Neural progenitor cell (in vitro differentiated cells): ENCODE measurements around the gene ARFGAP1. TPM values are rescaled to one million over a fixed set of nuclear protein-coding genes. Genes with fewer than 3 reads are reported as not detected.

Experiments
- DNase-seq: peaks from one replicate; pipeline ENCODE4 v3.0.0-alpha.2; 2016; ENCODE audit warnings: low spot score
- H2AFZ ChIP-seq: fragments of 200-600 bp; sonication (generic); replicated peaks from 2 replicates; pipeline ENCODE4 v1.6.1; 2016; ENCODE audit warnings: antibody characterized with exemption
- H3F3A ChIP-seq: fragments of 200-600 bp; sonication (generic); 2 replicates; pipeline ENCODE4 v1.6.1; 2016; ENCODE audit warnings: antibody characterized with exemption, low read depth
- H3K27ac ChIP-seq: fragments of 200-600 bp; sonication (generic); 2 replicates; pipeline ENCODE4 v1.5.1; 2016; ENCODE audit warnings: mild to moderate bottlenecking
- H3K27me3 ChIP-seq: fragments of 200-600 bp; sonication (generic); 2 replicates; pipeline ENCODE4 v1.6.1; 2016; ENCODE audit warnings: mild to moderate bottlenecking, moderate library complexity
- H3K36me3 ChIP-seq: fragments of 200-600 bp; sonication (generic); 2 replicates; pipeline ENCODE4 v1.5.1; 2016
- H3K4me1 ChIP-seq: fragments of 200-600 bp; sonication (generic); 2 replicates; pipeline ENCODE4 v1.6.1; 2016; ENCODE audit warnings: mixed run types
- H3K4me2 ChIP-seq: fragments of 200-600 bp; sonication (generic); 2 replicates; pipeline ENCODE4 v1.6.1; 2016
- H3K4me3 ChIP-seq: fragments of 200-600 bp; sonication (generic); 2 replicates; pipeline ENCODE4 v1.5.1; 2016
- H3K79me2 ChIP-seq: fragments of 200-600 bp; sonication (generic); 2 replicates; pipeline ENCODE4 v1.6.1; 2016; ENCODE audit warnings: low read depth
- H3K9ac ChIP-seq: fragments of 200-600 bp; sonication (generic); 2 replicates; pipeline ENCODE4 v1.6.1; 2016
- H3K9me3 ChIP-seq: fragments of 200-600 bp; sonication (generic); 2 replicates; pipeline ENCODE4 v1.5.1; 2016; ENCODE audit warnings: low read depth
- H4K20me1 ChIP-seq: fragments of 200-600 bp; sonication (generic); 2 replicates; pipeline ENCODE4 v1.6.1; 2016; ENCODE audit warnings: low read depth
- H3K27ac Mint-ChIP-seq: 3 replicates; pipeline ENCODE4 v1.8.0; 2021; ENCODE audit warnings: mixed read lengths
- H3K27me3 Mint-ChIP-seq: 2 replicates; pipeline ENCODE4 v1.8.0; 2022; ENCODE audit warnings: low read depth, mild to moderate bottlenecking, inconsistent platforms, moderate library complexity, mixed read lengths; ENCODE audit not compliant: insufficient read depth
- H3K36me3 Mint-ChIP-seq: 3 replicates; pipeline ENCODE4 v1.8.0; 2021; ENCODE audit warnings: mixed read lengths
- H3K4me1 Mint-ChIP-seq: 3 replicates; pipeline ENCODE4 v1.8.0; 2021; ENCODE audit warnings: mixed read lengths
- H3K4me3 Mint-ChIP-seq: 3 replicates; pipeline ENCODE4 v1.8.0; 2021; ENCODE audit warnings: mild to moderate bottlenecking, moderate library complexity, mixed read lengths
- H3K9me3 Mint-ChIP-seq: 3 replicates; pipeline ENCODE4 v1.8.0; 2020; ENCODE audit warnings: mixed read lengths
- EZH2 ChIP-seq: fragments of 200-600 bp; sonication (generic); IDR thresholded peaks from 2 replicates; pipeline ENCODE4 v1.6.1; 2017; ENCODE audit warnings: antibody characterized with exemption, mild to moderate bottlenecking, moderate library complexity
- EZH2phosphoT487 ChIP-seq: fragments of 200-600 bp; sonication (generic); IDR thresholded peaks from 2 replicates; pipeline ENCODE4 v1.6.1; 2017; ENCODE audit warnings: antibody characterized with exemption
- total RNA-seq: library from RNA; depleted of rRNA; stranded (reverse); fragments of >200 nt; gene quantifications from 2 replicates; pipeline ENCODE4 v1.2.3, GENCODE V29; 2015; ENCODE audit warnings: low replicate concordance
- TF ChIP-seq, protein P1 (sequence below): fragments of 200-600 bp; sonication (generic); IDR thresholded peaks from 2 replicates; pipeline ENCODE4 v1.5.1; 2017; ENCODE audit warnings: antibody characterized with exemption, mild to moderate bottlenecking

The ARFGAP1 gene
- total RNA-seq, 1 donor from 2014 or later = 43.7 TPM

DNA sequence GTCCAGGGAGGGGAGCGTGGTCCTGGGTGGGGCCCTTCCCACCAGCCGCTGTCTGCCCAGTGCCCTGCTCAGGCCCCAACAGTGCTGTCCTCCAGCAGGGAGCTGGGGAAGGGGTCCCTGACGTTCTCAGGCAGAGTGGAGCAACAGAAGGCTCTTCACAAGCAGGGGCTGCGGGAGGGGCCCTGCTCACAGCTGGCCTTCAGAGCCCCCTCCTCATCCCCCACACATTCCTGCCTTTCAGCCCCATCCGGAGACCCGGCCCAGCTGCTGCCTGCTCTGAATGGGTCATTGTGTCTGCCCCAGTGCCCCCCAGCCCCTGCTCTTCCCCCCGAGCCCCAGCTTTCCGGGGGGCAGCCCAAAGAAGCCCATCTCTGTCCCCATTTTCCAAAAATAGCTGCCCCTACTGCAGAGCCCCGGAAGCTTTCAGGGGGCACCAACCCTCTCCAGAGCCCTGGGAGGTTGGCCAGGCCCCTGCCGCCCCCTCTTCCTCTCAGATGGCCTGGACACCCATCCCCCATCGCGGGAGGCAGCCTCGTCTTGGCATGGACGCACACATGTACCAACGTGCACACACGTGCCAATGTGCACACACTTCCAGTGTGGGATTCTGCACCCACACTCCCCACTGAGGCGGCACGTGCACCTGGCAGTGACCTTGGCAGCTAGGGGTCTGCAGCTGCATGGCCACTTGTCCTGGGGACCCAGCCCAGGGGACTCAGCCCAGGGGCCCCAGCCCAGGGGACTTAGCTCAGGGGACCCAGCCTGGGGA lies 24.1 kb downstream of the ARFGAP1 start:
- Histone ChIP-seq H3K79me2 (no peaks in the 10 kb centered on the region), H3K27ac (no peak overlapping the region), H3K27me3 (peaks cover 33% of the 10 kb centered on the region), H3K4me2 (peak overlapping the region; percentile 47), H3K4me3 (no peak overlapping the region), H2AFZ (no peak overlapping the region), H3K36me3 (no peaks in the 10 kb centered on the region), H3K4me1 (peaks cover 23% of the 10 kb centered on the region), H3K9ac (no peak overlapping the region), H3K9me3 (no peaks in the 10 kb centered on the region), H3F3A (peaks cover 4% of the 10 kb centered on the region), H4K20me1 (no peaks in the 10 kb centered on the region)
- TF ChIP-seq EZH2phosphoT487 = no peak
- TF ChIP-seq EZH2 = no peak
- TF ChIP-seq, protein P1, sequence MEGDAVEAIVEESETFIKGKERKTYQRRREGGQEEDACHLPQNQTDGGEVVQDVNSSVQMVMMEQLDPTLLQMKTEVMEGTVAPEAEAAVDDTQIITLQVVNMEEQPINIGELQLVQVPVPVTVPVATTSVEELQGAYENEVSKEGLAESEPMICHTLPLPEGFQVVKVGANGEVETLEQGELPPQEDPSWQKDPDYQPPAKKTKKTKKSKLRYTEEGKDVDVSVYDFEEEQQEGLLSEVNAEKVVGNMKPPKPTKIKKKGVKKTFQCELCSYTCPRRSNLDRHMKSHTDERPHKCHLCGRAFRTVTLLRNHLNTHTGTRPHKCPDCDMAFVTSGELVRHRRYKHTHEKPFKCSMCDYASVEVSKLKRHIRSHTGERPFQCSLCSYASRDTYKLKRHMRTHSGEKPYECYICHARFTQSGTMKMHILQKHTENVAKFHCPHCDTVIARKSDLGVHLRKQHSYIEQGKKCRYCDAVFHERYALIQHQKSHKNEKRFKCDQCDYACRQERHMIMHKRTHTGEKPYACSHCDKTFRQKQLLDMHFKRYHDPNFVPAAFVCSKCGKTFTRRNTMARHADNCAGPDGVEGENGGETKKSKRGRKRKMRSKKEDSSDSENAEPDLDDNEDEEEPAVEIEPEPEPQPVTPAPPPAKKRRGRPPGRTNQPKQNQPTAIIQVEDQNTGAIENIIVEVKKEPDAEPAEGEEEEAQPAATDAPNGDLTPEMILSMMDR = no peak
- H3K36me3 Mint-ChIP-seq = no peaks in the 10 kb centered on the region
- H3K27ac Mint-ChIP-seq = no peak overlapping the region
- H3K4me3 Mint-ChIP-seq = no peak overlapping the region
- H3K9me3 Mint-ChIP-seq = no peaks in the 10 kb centered on the region
- H3K27me3 Mint-ChIP-seq = peaks cover 11% of the 10 kb centered on the region
- DNase-seq = peak; percentile 45
- H3K4me1 Mint-ChIP-seq = peaks cover 13% of the 10 kb centered on the region

DNA sequence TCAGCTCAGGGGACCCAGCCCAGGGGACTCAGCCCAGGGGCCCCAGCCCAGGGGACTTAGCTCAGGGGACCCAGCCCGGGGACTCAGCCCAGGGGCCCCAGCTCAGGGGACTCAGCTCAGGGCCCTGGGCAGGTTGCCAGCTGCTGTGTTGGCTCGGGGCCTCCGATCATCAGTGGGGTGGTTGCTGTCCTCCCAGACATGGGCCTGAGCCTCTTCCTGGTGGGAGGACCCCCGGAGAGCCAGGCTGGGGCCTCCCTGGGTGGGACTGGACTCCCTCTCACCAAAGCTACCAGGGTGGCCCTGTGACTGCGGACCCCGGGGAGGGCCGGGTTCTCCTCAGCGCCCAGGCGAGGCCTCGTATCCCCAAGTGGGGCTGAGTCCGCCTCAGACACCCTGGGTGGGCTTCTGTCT lies 24.8 kb downstream of the ARFGAP1 start:
- no peaks in the 10 kb centered on the region for H3K79me2 ChIP-seq
- TF ChIP-seq EZH2phosphoT487 = no peak
- no peak for TF ChIP-seq EZH2
- TF ChIP-seq, protein P1 = no peak
- H4K20me1 ChIP-seq = no peaks in the 10 kb centered on the region
- no peak overlapping the region for H3K9ac ChIP-seq
- no peak for DNase-seq
- peaks cover 35% of the 10 kb centered on the region for H3K27me3 ChIP-seq
- no peaks in the 10 kb centered on the region for H3K9me3 Mint-ChIP-seq
- H2AFZ ChIP-seq = no peak overlapping the region
- no peaks in the 10 kb centered on the region for H3K9me3 ChIP-seq
- peaks cover 11% of the 10 kb centered on the region for H3K27me3 Mint-ChIP-seq
- no peaks in the 10 kb centered on the region for H3K36me3 Mint-ChIP-seq
- H3K36me3 ChIP-seq = no peaks in the 10 kb centered on the region
- no peak overlapping the region for H3K4me3 ChIP-seq
- H3K4me2 ChIP-seq = no peak overlapping the region
- peaks cover 23% of the 10 kb centered on the region for H3K4me1 ChIP-seq
- H3F3A ChIP-seq = peaks cover 4% of the 10 kb centered on the region
- no peak overlapping the region for H3K27ac Mint-ChIP-seq
- no peak overlapping the region for H3K4me3 Mint-ChIP-seq
- peaks cover 13% of the 10 kb centered on the region for H3K4me1 Mint-ChIP-seq
- H3K27ac ChIP-seq = no peak overlapping the region

DNA sequence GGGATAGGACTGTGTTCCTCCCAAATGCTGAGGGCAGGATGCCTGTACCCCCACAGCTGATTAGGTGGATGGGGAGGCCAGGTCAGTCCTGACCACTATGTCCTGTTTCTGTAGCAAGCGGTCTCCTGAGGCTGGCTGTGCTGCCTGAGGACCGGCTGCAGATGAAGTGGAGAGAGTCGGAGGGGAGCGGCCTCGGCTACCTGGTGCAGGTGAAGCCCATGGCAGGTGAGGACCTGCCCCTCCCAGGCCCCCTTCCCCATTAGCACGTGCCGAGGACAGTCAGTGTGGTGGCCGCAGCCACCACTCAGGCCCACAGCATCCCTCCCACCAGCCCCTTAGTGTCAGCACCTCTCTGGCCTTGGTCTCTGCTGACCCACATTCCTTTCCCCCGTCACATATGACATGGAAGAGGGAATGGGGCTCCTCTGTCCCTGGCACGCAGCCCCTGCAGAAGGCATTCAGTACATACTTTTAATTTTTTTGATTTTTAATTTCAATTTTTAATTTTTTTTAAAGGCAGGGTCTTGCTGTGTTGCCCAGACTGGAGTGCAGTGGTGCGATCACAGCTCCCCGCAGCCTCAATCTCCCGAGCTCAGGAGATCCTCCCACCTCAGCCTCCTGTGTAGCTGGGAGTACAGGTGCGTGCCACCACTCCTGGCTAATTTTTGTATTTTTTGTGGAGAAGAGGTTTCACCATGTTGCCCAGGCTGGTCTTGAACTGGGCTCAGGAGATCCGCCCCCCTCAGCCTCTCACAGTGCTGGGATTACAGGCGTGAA lies 25.4 kb downstream of the ARFGAP1 start:
- H3K36me3 ChIP-seq = no peaks in the 10 kb centered on the region
- Mint-ChIP-seq H3K36me3 (no peaks in the 10 kb centered on the region), H3K27me3 (peaks cover 15% of the 10 kb centered on the region), H3K9me3 (no peaks in the 10 kb centered on the region), H3K4me1 (peaks cover 13% of the 10 kb centered on the region), H3K4me3 (no peak overlapping the region), H3K27ac (no peak overlapping the region)
- H3K27me3 ChIP-seq = peaks cover 35% of the 10 kb centered on the region
- TF ChIP-seq EZH2phosphoT487 = no peak
- no peak for TF ChIP-seq EZH2
- TF ChIP-seq, protein P1 = no peak
- H3K4me3 ChIP-seq = no peak overlapping the region
- peaks cover 9% of the 10 kb centered on the region for H3F3A ChIP-seq
- H3K79me2 ChIP-seq = no peaks in the 10 kb centered on the region
- no peak overlapping the region for H3K9ac ChIP-seq
- no peak overlapping the region for H3K4me2 ChIP-seq
- no peak overlapping the region for H3K27ac ChIP-seq
- H4K20me1 ChIP-seq = no peaks in the 10 kb centered on the region
- no peak overlapping the region for H2AFZ ChIP-seq
- no peaks in the 10 kb centered on the region for H3K9me3 ChIP-seq
- peaks cover 23% of the 10 kb centered on the region for H3K4me1 ChIP-seq
- DNase-seq = no peak
